ENCODE measurements around the gene DKK3. TPM values are rescaled to one million over a fixed set of nuclear protein-coding genes. Genes with fewer than 3 reads are reported as not detected.

Gene DKK3
- total and polyA plus RNA-seq, 4 donors, result 3.1 to 9.9 (median 7.1) TPM

DNA sequence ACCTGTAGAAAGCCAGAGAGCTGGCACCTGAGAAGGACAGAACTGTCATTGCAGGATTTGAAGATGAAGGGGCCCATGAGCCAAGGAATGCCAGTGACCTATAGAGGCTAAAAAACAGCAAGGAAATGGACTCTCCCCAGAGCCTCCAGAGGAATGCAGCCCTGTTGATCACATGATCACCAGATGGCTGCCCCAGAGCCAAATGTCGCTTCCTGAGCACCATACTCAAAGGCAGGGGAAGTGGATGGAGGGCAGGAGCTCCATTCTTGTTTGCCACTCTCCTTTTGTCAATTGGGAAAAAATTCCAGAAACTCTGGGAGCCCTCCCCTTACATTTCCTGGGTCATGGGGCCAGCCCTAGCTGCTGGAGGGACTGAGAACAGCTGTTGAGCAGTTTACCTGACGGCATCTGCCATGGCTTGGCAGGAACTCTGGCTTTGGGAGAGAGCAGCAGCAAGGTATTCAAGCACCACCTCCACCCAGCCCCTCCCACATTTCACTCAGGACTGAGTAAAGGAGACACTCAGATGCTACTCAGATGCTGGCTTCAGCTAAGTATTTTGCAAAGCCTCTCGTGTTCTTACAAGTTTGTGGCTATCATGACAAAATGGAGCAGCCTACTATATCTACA is 46.9 kb downstream of the DKK3 start:
- TF ChIP-seq, protein P1, sequence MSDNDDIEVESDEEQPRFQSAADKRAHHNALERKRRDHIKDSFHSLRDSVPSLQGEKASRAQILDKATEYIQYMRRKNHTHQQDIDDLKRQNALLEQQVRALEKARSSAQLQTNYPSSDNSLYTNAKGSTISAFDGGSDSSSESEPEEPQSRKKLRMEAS (IDR thresholded peaks at IDR 0.05), result no peak
- no peak for TF ChIP-seq SP1 (IDR thresholded peaks at IDR 0.05)
- DNase-seq (ENCODE audit: low spot score), result no peak
- no peaks in the 10 kb centered on the region for H3K9me3 ChIP-seq (ENCODE audit: control insufficient read depth in 4 of 4, low read length in 3 of 4)
- H3K4me1 ChIP-seq (ENCODE audit: control insufficient read depth in 4 of 4, insufficient read depth in 4 of 4, low read length in 3 of 4), result peaks cover 2 to 16% (median 13%) of the 10 kb centered on the region in 4 donors
- peaks cover 2 to 6% (median 6%) of the 10 kb centered on the region in 4 donors for H3K36me3 ChIP-seq (ENCODE audit: control insufficient read depth in 4 of 4, insufficient read depth in 3 of 4, low read depth in 1 of 4, low read length in 3 of 4)
- H3K27me3 ChIP-seq (ENCODE audit: control insufficient read depth in 4 of 4, insufficient read depth in 4 of 4, low read length in 3 of 4), result no peaks in the 10 kb centered on the region
- no peak overlapping the region for H3K9ac ChIP-seq (ENCODE audit: low read depth in 1 of 2, low read length in 2 of 2)
- 89% methylated on average over 3 of the region's 3 CpGs for WGBS
- no peak overlapping the region for H3K4me3 ChIP-seq (ENCODE audit: low read depth in 1 of 3, low read length in 3 of 3)
- no peak overlapping the region for H3K27ac ChIP-seq (ENCODE audit: low read depth in 1 of 2, low read length in 2 of 2)

DNA sequence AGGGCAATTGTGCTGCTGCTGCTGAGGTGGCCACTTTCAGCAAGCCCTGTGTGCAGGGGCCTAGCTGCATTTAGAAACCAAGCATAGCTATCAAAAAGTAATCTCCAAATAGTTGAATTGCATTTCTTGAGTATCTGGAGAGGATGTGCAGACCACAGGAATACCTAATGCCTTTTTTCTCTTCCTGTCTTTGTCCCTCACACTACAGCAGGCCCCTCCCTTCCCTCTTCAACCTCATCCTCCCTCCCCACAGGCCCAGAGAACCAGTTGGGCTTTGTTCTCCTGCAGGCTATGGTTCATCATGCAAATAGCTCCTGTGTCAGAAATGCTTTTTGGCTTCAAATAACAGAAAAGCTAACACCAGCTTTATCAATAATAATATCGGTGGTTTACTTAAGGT is 47.7 kb downstream of the DKK3 start:
- Histone ChIP-seq H3K4me1 (ENCODE audit: control insufficient read depth in 4 of 4, insufficient read depth in 4 of 4, low read length in 3 of 4) (peaks cover 2 to 16% (median 13%) of the 10 kb centered on the region in 4 donors), H3K9ac (ENCODE audit: low read depth in 1 of 2, low read length in 2 of 2) (no peak overlapping the region), H3K27me3 (ENCODE audit: control insufficient read depth in 4 of 4, insufficient read depth in 4 of 4, low read length in 3 of 4) (no peaks in the 10 kb centered on the region), H3K9me3 (ENCODE audit: control insufficient read depth in 4 of 4, low read length in 3 of 4) (no peaks in the 10 kb centered on the region), H3K36me3 (ENCODE audit: control insufficient read depth in 4 of 4, insufficient read depth in 3 of 4, low read depth in 1 of 4, low read length in 3 of 4) (peaks cover 4 to 14% (median 13%) of the 10 kb centered on the region in 4 donors), H3K27ac (ENCODE audit: low read depth in 1 of 2, low read length in 2 of 2) (no peak overlapping the region), H3K4me3 (ENCODE audit: low read depth in 1 of 3, low read length in 3 of 3) (no peak overlapping the region)
- WGBS, result 92% methylated on average over 1 of the region's 1 CpG
- TF ChIP-seq FOXA1 (IDR thresholded peaks at IDR 0.05), result no peak
- TF ChIP-seq, protein P2, sequence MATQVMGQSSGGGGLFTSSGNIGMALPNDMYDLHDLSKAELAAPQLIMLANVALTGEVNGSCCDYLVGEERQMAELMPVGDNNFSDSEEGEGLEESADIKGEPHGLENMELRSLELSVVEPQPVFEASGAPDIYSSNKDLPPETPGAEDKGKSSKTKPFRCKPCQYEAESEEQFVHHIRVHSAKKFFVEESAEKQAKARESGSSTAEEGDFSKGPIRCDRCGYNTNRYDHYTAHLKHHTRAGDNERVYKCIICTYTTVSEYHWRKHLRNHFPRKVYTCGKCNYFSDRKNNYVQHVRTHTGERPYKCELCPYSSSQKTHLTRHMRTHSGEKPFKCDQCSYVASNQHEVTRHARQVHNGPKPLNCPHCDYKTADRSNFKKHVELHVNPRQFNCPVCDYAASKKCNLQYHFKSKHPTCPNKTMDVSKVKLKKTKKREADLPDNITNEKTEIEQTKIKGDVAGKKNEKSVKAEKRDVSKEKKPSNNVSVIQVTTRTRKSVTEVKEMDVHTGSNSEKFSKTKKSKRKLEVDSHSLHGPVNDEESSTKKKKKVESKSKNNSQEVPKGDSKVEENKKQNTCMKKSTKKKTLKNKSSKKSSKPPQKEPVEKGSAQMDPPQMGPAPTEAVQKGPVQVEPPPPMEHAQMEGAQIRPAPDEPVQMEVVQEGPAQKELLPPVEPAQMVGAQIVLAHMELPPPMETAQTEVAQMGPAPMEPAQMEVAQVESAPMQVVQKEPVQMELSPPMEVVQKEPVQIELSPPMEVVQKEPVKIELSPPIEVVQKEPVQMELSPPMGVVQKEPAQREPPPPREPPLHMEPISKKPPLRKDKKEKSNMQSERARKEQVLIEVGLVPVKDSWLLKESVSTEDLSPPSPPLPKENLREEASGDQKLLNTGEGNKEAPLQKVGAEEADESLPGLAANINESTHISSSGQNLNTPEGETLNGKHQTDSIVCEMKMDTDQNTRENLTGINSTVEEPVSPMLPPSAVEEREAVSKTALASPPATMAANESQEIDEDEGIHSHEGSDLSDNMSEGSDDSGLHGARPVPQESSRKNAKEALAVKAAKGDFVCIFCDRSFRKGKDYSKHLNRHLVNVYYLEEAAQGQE (IDR thresholded peaks at IDR 0.05), result no peak
- no peak for DNase-seq (ENCODE audit: low spot score)

DNA sequence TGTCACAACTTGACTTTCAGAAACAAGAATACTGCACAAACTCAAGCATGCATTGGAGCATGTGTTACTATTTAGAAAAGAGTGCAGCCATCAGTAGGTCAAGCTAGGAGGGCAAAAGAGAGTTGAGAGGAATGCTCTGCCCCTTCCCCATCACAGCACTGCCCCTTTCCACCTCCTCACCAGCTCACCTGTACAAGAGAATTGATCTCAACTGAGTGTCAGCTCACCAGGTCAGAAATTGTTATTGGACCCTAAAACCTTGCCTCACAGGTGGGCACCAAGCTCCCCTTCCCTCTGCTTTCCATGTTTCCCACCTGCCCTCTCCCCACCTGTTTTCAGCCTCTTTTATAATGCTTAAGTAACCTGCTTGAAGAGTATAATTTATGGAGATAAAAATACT is 48.8 kb downstream of the DKK3 start:
- TF ChIP-seq, protein P1 (IDR thresholded peaks at IDR 0.05), result no peak
- no peak for TF ChIP-seq GABPA (IDR thresholded peaks at IDR 0.05 in 1 of 2, conservative IDR thresholded peaks at IDR 0.05 in 1 of 2)
- no peak for TF ChIP-seq RXRA (IDR thresholded peaks at IDR 0.05)
- no peaks in the 10 kb centered on the region for H3K27me3 ChIP-seq (ENCODE audit: control insufficient read depth in 4 of 4, insufficient read depth in 4 of 4, low read length in 3 of 4)
- peaks cover 2 to 12% (median 12%) of the 10 kb centered on the region in 4 donors for H3K4me1 ChIP-seq (ENCODE audit: control insufficient read depth in 4 of 4, insufficient read depth in 4 of 4, low read length in 3 of 4)
- H3K27ac ChIP-seq (ENCODE audit: low read depth in 1 of 2, low read length in 2 of 2), result no peak overlapping the region
- no peak overlapping the region for H3K4me3 ChIP-seq (ENCODE audit: low read depth in 1 of 3, low read length in 3 of 3)
- H3K9ac ChIP-seq (ENCODE audit: low read depth in 1 of 2, low read length in 2 of 2), result no peak overlapping the region
- H3K36me3 ChIP-seq (ENCODE audit: control insufficient read depth in 4 of 4, insufficient read depth in 3 of 4, low read depth in 1 of 4, low read length in 3 of 4), result peaks cover 4 to 25% (median 22%) of the 10 kb centered on the region in 4 donors
- H3K9me3 ChIP-seq (ENCODE audit: control insufficient read depth in 4 of 4, low read length in 3 of 4), result no peaks in the 10 kb centered on the region
- DNase-seq (ENCODE audit: low spot score), result no peak
